ENCODE data around the gene ULBP3. TPM values are rescaled to one million over a fixed set of nuclear protein-coding genes. Genes with fewer than 3 reads are reported as not detected.

Gene ULBP3
- total RNA-seq, 2 donors from 2014 or later: 1.8 to 1.9 TPM

- no peak overlapping the region for H3K27ac ChIP-seq
- H3K9me3 ChIP-seq: no peaks in the 10 kb centered on the region
- H3K36me3 ChIP-seq: no peaks in the 10 kb centered on the region
- H3K27me3 ChIP-seq: no peaks in the 10 kb centered on the region
- H3K9ac ChIP-seq (ENCODE audit: low read depth in 2 of 2, low read length in 2 of 2): no peak overlapping the region
- no peak overlapping the region for H3K4me3 ChIP-seq
- intact Hi-C loops (cut with DNase I): no loop called here
- no peaks in the 10 kb centered on the region for H3K4me1 ChIP-seq
- no peak for DNase-seq
- TF ChIP-seq CTCF (IDR thresholded peaks at IDR 0.05): no peak
Measured at GRCh38 chr6:150055131-150055530, 13.8 kb downstream of the ULBP3 start.

DNA sequence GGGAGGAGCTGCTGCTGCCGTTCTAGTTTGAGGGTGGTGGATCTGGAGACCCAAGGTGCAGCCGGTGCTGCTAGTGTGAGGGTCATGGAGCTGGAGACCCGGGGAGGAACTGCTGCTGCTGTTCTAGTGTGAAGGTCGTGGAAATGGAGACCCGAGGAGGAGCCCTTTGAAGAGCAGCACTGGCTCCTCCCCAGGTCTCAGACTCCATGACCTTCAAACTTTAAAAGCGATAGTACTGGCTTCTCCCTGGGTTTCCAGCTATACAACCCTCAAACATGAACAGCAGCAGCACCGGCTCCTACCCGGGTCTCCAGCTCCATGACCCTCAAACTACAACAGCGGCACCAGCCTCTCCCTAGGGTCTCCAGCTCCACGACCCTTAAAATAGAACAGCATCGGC lies 15.5 kb downstream of the ULBP3 start:
- H3K27ac ChIP-seq: no peak overlapping the region
- no peaks in the 10 kb centered on the region for H3K9me3 ChIP-seq
- intact Hi-C loops (cut with DNase I): no loop called here
- DNase-seq: no peak
- H3K36me3 ChIP-seq: no peaks in the 10 kb centered on the region
- H3K27me3 ChIP-seq: no peaks in the 10 kb centered on the region
- H3K4me1 ChIP-seq: no peaks in the 10 kb centered on the region
- H3K9ac ChIP-seq (ENCODE audit: low read depth in 2 of 2, low read length in 2 of 2): no peak overlapping the region
- TF ChIP-seq CTCF (IDR thresholded peaks at IDR 0.05): no peak
- no peak overlapping the region for H3K4me3 ChIP-seq

GRCh38 chr6:150050846-150051245 lies 18.1 kb downstream of the ULBP3 start:
- H3K4me1 ChIP-seq: no peaks in the 10 kb centered on the region
- H3K36me3 ChIP-seq: no peaks in the 10 kb centered on the region
- no peak overlapping the region for H3K9ac ChIP-seq (ENCODE audit: low read depth in 2 of 2, low read length in 2 of 2)
- no peaks in the 10 kb centered on the region for H3K27me3 ChIP-seq
- H3K9me3 ChIP-seq: no peaks in the 10 kb centered on the region
- no peak for DNase-seq
- no peak for TF ChIP-seq CTCF (IDR thresholded peaks at IDR 0.05)
- H3K4me3 ChIP-seq: no peak overlapping the region
- no peak overlapping the region for H3K27ac ChIP-seq
- intact Hi-C loops (cut with DNase I): no loop called here

DNA sequence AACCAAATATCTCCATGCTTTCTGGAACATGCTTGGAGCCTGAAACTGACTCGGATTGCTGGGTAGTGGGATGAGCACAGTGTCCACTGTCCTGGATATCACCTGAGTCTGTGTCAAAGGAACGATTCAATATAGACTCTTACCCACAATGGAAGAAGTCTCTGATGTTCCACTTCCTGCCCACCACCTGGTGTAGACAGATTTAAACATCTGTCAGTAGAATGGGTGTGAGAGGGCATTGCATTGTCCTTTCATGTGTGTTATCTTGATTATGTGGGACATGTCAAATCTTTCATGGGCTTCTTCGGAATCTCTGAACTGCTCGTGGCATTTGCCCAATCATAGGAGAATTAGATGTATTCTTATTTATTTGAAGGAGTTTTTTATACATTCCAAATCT lies 20.8 kb downstream of the ULBP3 start:
- no peak overlapping the region for H3K9ac ChIP-seq (ENCODE audit: low read depth in 2 of 2, low read length in 2 of 2)
- no peaks in the 10 kb centered on the region for H3K27me3 ChIP-seq
- intact Hi-C loops (cut with DNase I): no loop called here
- H3K36me3 ChIP-seq: no peaks in the 10 kb centered on the region
- no peaks in the 10 kb centered on the region for H3K4me1 ChIP-seq
- DNase-seq: no peak
- H3K27ac ChIP-seq: no peak overlapping the region
- H3K4me3 ChIP-seq: no peak overlapping the region
- H3K9me3 ChIP-seq: no peaks in the 10 kb centered on the region
- TF ChIP-seq CTCF (IDR thresholded peaks at IDR 0.05): no peak

GRCh38 chr6:150046943-150047342 lies 22.0 kb downstream of the ULBP3 start:
- H3K9me3 ChIP-seq: no peaks in the 10 kb centered on the region
- no peaks in the 10 kb centered on the region for H3K4me1 ChIP-seq
- no peaks in the 10 kb centered on the region for H3K36me3 ChIP-seq
- TF ChIP-seq CTCF (IDR thresholded peaks at IDR 0.05): no peak
- DNase-seq: no peak
- no peak overlapping the region for H3K9ac ChIP-seq (ENCODE audit: low read depth in 2 of 2, low read length in 2 of 2)
- intact Hi-C loops (cut with DNase I): no loop called here
- no peak overlapping the region for H3K4me3 ChIP-seq
- H3K27ac ChIP-seq: no peak overlapping the region
- peaks cover 2% of the 10 kb centered on the region for H3K27me3 ChIP-seq

Measured in colonic mucosa (tissue), 4 donors.